ENCODE measurements around the gene GRB7.

Gene GRB7

DNA sequence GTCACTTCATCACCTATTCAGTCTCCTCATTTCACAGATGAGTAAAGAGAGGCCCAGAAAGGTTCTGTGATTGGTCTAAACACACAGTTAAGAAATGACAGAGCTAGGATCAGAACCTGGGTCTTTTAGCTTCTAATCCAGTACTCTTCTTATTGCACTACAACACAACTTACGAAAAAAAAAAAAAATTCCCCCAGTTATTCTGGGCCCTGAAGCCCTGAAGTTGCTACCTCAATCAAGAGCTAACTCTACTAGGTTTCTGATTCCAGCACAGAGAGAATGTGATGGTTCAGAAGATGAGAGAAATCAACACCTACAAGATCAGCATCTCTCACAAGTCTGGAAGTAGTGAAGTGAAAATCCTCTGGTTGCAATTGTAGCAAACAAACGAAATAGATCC lies 37.3 kb downstream of the GRB7 start:
- DNase-seq, result no peak

DNA sequence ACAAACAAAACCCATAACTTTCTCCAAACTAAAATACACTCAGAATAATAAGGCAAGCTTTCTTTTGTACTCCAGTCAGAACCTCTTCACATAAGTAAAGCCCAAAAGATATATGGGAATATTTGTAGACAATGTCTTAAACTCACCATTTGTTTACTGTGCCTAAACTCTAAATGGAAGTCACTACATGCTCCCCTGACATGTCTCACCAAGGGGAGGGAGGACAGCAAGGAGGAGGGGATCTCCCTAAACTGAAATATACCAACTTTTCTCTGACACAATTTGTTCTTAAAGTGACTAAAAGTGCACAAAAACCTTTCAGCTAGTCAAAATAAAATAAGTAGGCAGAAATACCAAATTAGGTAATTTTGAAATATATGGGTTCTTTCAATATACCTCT lies 38.5 kb downstream of the GRB7 start:
- no peak for DNase-seq

DNA sequence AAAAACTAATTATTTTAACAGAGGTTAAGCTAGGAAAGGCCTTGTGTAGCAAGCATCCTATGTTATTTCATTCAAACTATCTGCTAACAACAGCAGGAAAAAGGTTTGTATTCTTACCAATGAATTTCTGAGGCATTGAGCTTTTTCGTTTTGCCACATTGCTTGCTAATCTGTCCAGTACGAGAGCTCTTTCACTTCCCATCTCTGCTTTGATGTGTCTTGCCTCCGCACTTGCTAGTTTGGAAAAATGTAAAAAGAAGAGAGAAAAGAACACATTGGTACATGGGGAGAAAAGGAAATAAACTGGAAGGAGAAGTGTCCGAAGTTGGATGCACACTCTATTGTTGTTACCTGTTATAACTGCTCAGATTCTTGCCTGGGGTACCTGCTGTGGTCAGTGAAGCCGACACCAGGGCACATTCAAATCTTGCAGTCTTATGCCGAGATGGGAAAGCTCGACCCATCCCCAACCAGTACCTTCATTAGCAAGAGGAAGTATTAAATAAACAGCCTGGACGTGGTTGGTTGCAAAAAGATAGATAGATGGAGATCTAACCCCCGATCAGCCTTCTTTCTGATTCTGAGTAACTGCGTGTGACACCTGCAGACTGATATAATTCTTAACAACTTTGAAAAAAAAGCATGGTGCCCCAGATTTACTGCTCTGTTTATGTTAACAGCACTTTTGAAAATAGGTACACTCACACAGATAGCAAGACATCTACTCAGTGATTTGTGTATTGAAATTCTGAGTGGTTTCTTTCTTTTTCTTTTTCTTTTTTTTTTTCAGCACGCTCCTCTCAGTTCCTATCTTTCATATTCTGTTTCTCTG lies 40.0 kb downstream of the GRB7 start:
- DNase-seq, result no peak

DNA sequence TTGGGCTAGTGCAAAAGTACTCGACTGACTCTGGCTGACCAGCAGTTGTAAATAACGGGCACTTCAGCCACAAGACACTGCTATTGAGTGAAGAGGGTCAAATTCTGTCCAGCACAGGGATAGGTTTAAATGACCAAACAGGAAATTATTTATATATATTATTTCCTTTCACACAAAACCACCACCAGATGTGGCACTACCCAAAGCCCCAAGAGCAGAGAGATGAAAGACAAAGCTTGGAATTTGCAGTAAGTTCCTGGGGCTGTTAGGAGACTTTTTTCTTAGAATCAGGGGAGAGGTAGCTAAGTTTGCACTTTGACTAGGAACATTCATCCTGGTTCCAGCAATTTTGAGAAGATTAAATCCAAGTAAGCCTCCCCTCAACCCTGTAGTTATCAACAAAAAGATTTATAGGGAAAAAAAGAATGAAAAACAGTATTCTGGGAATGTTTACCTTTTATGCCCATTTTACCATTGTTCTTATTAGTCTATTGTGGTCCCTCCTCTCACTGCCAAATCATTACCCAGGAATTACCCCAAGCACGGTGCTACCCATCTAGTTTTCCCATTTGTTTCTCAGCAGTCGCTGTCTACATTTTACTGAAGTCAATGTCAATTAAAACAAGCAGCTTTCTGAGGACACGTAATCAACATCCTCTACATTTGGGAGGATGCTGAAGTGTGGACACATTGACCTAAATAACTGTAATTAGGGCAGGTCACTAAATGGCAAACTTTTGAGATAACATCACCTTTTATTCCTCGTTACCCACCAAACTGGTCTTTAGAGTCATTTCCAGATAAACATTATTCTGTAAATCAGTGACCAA lies 43.5 kb downstream of the GRB7 start:
- no peak for DNase-seq

DNA sequence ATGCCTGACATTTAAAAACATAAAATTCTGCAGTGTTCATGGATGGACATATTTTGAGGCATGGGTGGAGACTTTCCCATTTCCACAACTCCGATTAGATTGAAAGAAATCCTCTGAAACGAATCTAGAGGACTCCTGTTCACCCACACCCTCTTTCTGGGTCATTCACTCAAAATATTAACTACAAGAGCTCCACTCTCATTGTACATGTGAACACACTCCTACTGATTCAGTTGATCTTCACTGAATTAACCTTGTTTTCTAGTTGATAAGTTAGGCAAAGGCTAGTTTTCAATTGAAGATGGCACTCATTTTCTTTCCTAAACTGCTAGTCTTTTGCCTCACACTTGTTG lies 44.1 kb downstream of the GRB7 start:
- DNase-seq, result no peak

DNA sequence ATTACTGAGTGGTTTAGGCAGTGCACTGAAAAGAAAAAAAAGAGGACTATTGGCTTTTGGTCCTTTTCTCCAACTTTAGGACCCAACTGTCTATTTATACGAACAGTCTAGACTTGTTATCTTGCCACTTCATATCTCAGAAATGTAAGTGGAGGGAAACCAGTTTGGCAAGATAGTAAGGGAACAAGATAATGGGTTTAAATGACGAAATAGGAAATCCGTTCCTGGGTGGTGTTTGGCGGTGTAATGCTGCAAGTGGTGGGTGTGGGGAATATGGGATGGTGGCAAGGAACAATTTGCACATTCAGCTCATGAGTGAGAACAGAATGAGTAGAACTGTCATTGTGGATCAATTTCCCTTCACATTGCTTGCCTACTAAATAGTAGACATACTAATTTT lies 44.7 kb downstream of the GRB7 start:
- no peak for DNase-seq

DNA sequence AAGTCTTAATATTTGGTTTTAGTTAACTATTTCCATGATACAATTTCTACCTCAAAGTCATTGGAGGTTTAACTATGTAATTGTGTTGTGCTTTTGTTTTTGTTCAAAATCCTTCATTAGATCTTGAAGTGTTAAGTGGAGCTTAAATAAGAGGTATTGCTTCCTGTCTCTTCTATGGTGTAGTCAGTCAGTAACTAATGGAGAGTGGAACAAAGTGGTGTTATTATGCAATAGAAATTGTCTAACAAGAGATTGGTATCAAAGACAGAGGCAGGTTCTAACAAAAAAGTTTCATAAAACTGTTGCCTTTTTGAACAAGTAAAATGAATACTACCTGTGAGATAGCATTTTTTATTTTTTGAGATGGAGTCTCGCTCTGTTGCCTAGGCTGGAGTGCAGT lies 45.2 kb downstream of the GRB7 start:
- no peak for DNase-seq

DNA sequence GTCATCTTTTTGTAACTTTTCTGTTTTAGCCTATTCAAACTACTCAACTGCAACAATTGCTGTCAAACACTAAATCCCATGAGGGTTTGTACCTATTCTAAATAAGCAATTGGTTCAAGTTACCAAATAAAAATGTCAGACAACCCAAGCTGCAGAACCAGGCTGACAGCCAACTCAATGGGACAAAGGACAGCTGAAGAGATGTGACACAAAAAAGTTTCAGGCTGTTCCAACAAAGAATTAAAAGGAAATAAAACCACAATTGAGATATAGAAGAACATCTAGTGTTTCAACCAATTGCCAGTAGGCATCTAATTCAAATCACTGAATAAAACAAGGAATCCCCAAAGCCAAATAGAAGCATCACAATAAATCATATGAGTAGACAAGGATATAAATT lies 49.3 kb downstream of the GRB7 start:
- DNase-seq, result no peak

DNA sequence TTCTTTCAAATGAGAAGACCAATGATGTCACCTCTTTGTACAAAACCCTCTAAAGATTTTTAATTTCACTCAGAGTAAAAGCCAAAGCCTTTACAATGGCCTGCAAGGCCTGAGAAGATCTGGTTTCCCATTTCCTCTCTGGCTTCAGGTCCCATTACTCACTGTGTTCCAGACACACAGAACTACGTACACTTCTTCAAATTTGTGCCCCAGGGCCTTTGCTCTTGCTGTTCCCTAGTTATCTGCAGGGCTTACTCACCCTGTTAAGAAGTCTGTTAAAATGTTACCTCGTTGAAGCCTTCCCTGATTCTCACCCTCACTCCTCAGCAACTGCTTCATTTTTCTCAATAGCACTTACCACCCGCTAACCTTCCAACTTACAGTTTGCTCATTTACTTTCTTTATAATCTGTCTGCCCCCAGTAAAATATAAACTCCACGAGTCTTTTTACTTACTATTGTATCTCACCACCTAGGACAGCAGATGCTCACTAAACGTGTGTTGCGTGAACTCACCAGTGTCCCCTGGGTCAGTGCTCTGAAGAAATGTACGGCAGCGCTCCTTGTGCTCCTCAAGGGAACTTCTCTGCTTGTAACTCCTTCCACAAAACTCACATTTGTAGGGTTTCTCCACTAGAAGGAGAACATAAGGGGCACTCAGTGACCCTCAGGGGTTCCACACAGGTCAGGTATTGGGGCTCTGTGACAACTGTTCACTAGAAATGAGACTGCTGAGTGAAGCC lies 50.2 kb downstream of the GRB7 start:
- DNase-seq, result no peak

DNA sequence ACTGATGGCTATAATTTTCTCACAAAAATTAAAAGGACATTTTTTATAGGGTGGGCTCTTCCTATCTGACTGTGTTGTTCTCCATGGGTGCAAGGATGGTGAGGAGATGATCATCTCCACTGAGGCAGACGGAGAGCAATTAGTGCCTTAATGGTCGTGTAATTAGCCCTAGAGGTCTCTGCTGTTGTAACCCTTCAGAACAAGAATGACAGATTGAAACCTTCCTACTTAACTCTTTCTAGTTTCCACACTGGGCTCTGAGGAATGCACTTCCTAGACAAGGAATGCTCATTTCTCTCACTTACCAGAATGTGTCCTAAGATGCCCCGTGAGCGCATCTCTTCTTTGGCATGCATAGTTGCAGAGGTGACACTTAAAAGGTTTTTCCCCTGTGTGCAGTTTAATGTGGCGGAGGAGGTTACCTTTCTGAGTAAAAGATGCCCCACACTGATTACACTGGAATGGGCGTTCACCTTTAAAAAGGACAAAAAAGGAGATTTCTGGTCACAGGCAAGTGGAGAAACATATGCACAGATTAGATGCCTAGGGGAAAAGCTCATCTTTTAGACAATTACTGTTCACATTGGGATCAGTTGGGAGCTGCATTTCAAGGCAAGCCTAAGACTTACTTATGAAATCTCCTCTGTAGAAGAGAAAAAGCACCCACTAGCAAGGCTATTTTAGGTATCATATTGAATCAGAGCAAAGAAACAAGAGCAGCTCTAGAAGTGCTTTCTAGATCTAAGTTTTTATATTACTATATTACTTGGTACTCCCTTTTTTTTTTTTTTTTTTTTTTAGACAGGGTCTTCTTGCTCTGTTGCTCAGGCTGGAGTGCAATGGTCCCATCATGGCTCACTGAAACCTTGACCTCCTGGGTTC lies 53.6 kb downstream of the GRB7 start:
- DNase-seq, result no peak

DNA sequence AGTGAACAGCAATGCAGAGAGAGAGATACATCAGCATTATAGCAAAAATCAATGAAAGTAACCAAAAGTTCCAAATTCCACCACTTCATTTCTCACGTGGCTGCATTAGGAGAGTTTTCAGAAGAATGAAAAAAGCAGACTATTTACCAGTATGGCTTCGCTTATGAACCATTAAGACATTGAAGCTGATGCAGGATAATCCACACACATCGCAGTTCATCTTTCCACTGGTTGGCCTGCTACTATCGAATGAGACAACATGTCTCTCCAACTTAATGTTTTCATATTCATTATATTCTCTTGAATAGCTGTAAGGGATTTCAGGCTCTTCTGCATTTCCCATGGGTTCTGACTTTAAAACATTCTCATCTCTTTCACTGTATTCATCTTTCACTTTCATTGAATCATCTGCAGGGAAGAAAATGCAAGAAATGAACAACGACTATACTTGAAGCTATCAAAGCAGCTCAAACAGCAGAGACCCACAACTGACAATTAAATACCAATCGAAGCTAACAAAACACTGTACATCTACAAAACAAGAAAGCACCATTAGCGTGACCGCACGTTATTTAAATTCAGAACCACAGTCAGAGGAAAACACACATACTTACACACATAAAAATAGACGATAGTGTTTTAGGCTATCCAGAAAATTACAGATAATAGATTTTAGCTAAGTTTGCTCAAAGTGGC lies 54.9 kb downstream of the GRB7 start:
- DNase-seq, result no peak

DNA sequence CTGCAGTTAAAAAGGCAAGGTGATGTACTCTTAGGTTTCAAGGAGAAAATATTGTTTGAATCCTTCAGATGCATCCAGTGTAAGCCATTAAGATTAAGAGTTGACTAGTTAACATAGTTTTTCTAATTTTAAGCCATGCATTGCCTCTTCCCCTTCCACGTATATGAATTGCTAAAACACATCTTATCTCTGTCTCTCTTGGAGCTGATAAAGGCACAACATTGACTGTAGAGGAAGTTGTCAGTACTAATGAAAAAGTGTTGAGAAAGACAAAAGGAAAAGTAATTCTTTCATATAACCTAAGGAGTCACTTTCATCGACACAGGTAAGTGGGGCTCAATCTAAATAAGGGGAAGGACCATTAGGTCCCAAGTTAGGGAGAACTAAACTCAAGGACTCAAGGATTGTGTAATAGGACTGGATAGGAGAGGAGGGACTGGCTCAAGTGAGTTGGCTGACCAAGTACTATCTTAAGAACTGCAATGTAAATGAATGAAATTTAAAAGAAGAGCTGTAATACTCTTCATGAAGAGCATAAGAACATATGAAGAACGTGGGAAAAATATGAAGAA lies 55.6 kb downstream of the GRB7 start:
- no peak for DNase-seq

DNA sequence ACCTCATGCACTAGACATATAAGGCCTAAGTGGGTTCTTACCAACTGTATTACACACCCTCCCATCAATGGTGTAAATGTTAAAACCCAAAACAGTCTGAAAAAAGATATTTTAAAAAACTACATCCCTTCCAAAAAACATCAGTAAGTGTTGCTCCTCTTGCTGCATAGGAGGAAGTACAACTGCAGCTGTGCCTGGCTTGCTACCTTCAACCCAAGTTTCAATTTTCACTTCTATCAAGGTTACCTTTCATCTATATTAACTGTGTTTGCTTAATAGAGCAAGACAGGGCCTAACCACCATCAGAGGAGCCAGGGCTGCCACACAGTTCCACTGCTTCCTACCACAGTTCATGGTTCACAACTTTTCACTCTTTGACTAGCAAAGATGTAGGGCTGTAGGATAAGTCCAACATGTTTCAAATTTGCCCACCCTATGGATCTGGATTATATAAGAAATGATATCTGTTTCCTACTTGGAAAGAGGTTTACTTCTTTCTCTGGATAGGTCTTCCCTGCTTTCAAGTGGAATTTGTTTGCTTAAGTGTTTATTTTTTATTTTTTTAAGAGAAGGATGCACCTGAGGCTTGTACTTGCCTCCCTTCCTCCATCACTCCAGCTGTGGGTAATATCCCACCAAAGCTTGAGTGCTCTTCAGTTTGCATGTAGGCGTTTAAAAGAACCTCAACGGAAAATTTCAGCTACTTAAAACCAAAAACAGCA lies 56.7 kb downstream of the GRB7 start:
- no peak for DNase-seq
